SK-N-SH (cell line): ENCODE measurements around the gene SLC15A1. TPM values are rescaled to one million over a fixed set of nuclear protein-coding genes. Genes with fewer than 3 reads are reported as not detected.

ENCODE experiments used
- CTCF ChIA-PET: fragments of 300-600, 350-600 bp; formaldehyde crosslinking; extraction: SDS; loops from one replicate; lab custom pipeline; 2021; lab: Yijun Ruan, JAX
- POLR2A ChIA-PET: fragments of 350-600 bp; sonication (Branson Sonifier 250); formaldehyde crosslinking; extraction: SDS; loops from one replicate; lab custom pipeline; 2020; ENCODE audit warnings: antibody characterized with exemption, inconsistent platforms; lab: Yijun Ruan, JAX
- DNase-seq: peaks from one replicate; pipeline ENCODE4 v3.0.0; 2012
- H2AFZ ChIP-seq: fragments of 200-600 bp; sonication (generic); 2 replicates; pipeline ENCODE4 v1.8.1; 2016; ENCODE audit warnings: antibody characterized with exemption, mild to moderate bottlenecking, low read depth
- H3F3A ChIP-seq: fragments of 200-600 bp; sonication (generic); replicated peaks from 2 replicates; pipeline ENCODE3; 2016; ENCODE audit warnings: antibody characterized with exemption, mild to moderate bottlenecking; ENCODE audit not compliant: insufficient read depth
- H3K27ac ChIP-seq, 2 experiments: fragments of 200-500 bp in 1 of 2; fragments of 200-600 bp in 1 of 2; sonication (Bioruptor generic) in 1 of 2; sonication (generic), shearing (Covaris generic) in 1 of 2; 2 replicates each; pipeline versions ENCODE4 v1.5.1 to v1.6.1; 2014 to 2016; ENCODE audit warnings: low read depth in 2 of 2, inconsistent platforms in 1 of 2, low read length in 1 of 2, mild to moderate bottlenecking in 1 of 2, mixed read lengths in 1 of 2
- H3K27me3 ChIP-seq: fragments of 200-600 bp; sonication (generic), shearing (Covaris generic); 2 replicates; pipeline ENCODE4 v1.6.1; 2016; ENCODE audit warnings: mixed run types; ENCODE audit not compliant: insufficient read depth
- H3K36me3 ChIP-seq, 2 experiments: fragments of 200-500 bp in 1 of 2; fragments of 200-600 bp in 1 of 2; sonication (Bioruptor generic) in 1 of 2; sonication (generic) in 1 of 2; replicated peaks in 1 of 2; 2 replicates each; pipeline versions ENCODE3 to v1.5.1; 2014 to 2016; ENCODE audit warnings: low read length in 1 of 2, mild to moderate bottlenecking in 1 of 2; ENCODE audit not compliant: insufficient read depth in 2 of 2, control insufficient read depth in 1 of 2
- H3K4me1 ChIP-seq, 2 experiments: fragments of 200-500 bp in 1 of 2; fragments of 200-600 bp in 1 of 2; sonication (Bioruptor generic) in 1 of 2; sonication (generic), shearing (Covaris generic) in 1 of 2; 2 replicates each; pipeline versions ENCODE4 v1.5.1 to v1.6.1; 2014 to 2016; ENCODE audit warnings: low read depth in 1 of 2, low read length in 1 of 2, mixed run types in 1 of 2; ENCODE audit not compliant: insufficient read depth in 2 of 2, control insufficient read depth in 1 of 2
- H3K4me2 ChIP-seq: fragments of 200-600 bp; sonication (generic), shearing (Covaris generic); 2 replicates; pipeline ENCODE4 v1.6.1; 2017; ENCODE audit warnings: mixed run types
- H3K4me3 ChIP-seq, 2 experiments: fragments of 200-500 bp in 1 of 2; fragments of 200-600 bp in 1 of 2; sonication (Bioruptor generic) in 1 of 2; sonication (generic), shearing (Covaris generic) in 1 of 2; 2 replicates each; pipeline versions ENCODE4 v1.5.1 to v1.8.1; 2014 to 2016; ENCODE audit warnings: low read depth in 2 of 2, inconsistent platforms in 1 of 2, low read length in 1 of 2, mild to moderate bottlenecking in 1 of 2, mixed read lengths in 1 of 2, moderate library complexity in 1 of 2
- H3K79me2 ChIP-seq: fragments of 200-600 bp; sonication (generic); 2 replicates; pipeline ENCODE4 v1.8.1; 2017; ENCODE audit warnings: mild to moderate bottlenecking; ENCODE audit not compliant: insufficient read depth
- H3K9ac ChIP-seq: fragments of 200-600 bp; sonication (generic); 2 replicates; pipeline ENCODE4 v1.6.1; 2017; ENCODE audit warnings: mixed run types
- H3K9me2 ChIP-seq: fragments of 200-600 bp; sonication (generic); 2 replicates; pipeline ENCODE4 v1.6.1; 2017; ENCODE audit warnings: mixed run types
- H3K9me3 ChIP-seq: fragments of 200-600 bp; sonication (generic); 2 replicates; pipeline ENCODE4 v1.6.1; 2017; ENCODE audit warnings: mixed run types, mild to moderate bottlenecking, moderate library complexity
- H4K20me1 ChIP-seq: fragments of 200-600 bp; sonication (generic); 2 replicates; pipeline ENCODE4 v1.6.1; 2017; ENCODE audit warnings: mild to moderate bottlenecking, mixed run types; ENCODE audit not compliant: insufficient read depth
- ELF1 ChIP-seq: IDR thresholded peaks from 2 replicates; pipeline ENCODE4 v1.4.0; 2012
- EP300 ChIP-seq, 2 experiments: IDR thresholded peaks; 2 replicates each; pipeline versions ENCODE4 v1.4.0 to v1.6.1; 2012; ENCODE audit warnings: borderline replicate concordance in 1 of 2, low read depth in 1 of 2, low read length in 1 of 2
- IRF3 ChIP-seq: fragments of 150-350 bp; IDR thresholded peaks from 2 replicates; pipeline ENCODE4 v1.6.1; 2016; ENCODE audit warnings: mild to moderate bottlenecking, low read depth, low read length
- PBX3 ChIP-seq: IDR thresholded peaks from 2 replicates; pipeline ENCODE4; 2012
- RAD21 ChIP-seq: IDR thresholded peaks from 2 replicates; pipeline ENCODE4 v1.6.1; 2012; ENCODE audit warnings: mild to moderate bottlenecking, low read length
- SIN3A ChIP-seq: IDR thresholded peaks from 2 replicates; pipeline ENCODE4 v1.6.1; 2012; ENCODE audit warnings: low read depth, mild to moderate bottlenecking, low read length, moderate library complexity, borderline replicate concordance
- YY1 ChIP-seq: IDR thresholded peaks from 2 replicates; pipeline ENCODE4 v1.4.0; 2012; ENCODE audit warnings: low read depth, mild to moderate bottlenecking
- WGBS: methylation state at CpG from one replicate; pipeline ENCODE4 v1.1.6; 2017; ENCODE audit warnings: low lambda C conversion rate; 5-methylcytosine and 5-hydroxymethylcytosine counted together
- polyA plus RNA-seq, 3 experiments: library from polyadenylated mRNA; depleted of rRNA; stranded (reverse); fragments of >200 nt; gene quantifications; 2 replicates each; pipeline ENCODE4 v1.2.3, GENCODE V29; 2012

The SLC15A1 gene
- polyA plus RNA-seq, 1 of the 3 experiments (the other 2 are of a cell fraction): not detected

- no peak for TF ChIP-seq EP300 (IDR thresholded peaks at IDR 0.05; ENCODE audit: borderline replicate concordance in 1 of 2, low read depth in 1 of 2, low read length in 1 of 2)
Observed at GRCh38 chr13:98687319-98687718, 65.2 kb downstream of the SLC15A1 start (continued).

- Histone ChIP-seq H3K27me3 (no peaks in the 10 kb centered on the region; the same call in 1 of the 2 replicates), H4K20me1 (no peaks in the 10 kb centered on the region), H3F3A (no peaks in the 10 kb centered on the region), H2AFZ (no peak overlapping the region), H3K4me2 (no peak overlapping the region), H3K79me2 (no peaks in the 10 kb centered on the region), H3K9me3 (no peaks in the 10 kb centered on the region), H3K27ac (no peak overlapping the region), H3K9me2 (no peaks in the 10 kb centered on the region), H3K4me3 (no peak overlapping the region), H3K9ac (no peak overlapping the region), H3K4me1 (peaks cover 0 to 9% of the 10 kb centered on the region in 2 experiments; a peak in 1 of 4 replicates), H3K36me3 (no peaks in the 10 kb centered on the region)
- no peak for DNase-seq
- WGBS: 77% methylated on average over 9 of the region's 9 CpGs
- POLR2A ChIA-PET: no interaction called here
- CTCF ChIA-PET: interaction anchor here (1.4 to 4.0 kb wide), 4 partner anchors 13 to 830 kb away, joined by 4 to 17 read pairs (median 4); no protein-coding TSS in a partner anchor
- TF ChIP-seq YY1 (no peak), SIN3A (no peak), IRF3 (no peak), PBX3 (no peak)
Observed at GRCh38 chr13:98686270-98686669, 66.2 kb downstream of the SLC15A1 start.

- CTCF ChIA-PET: interaction anchor here (0.6 to 4.0 kb wide), 10 partner anchors 12 to 1423 kb away, joined by 3 to 17 read pairs (median 4); no protein-coding TSS in a partner anchor
- WGBS: 40% methylated on average over 2 of the region's 2 CpGs
Observed at GRCh38 chr13:98685146-98685545, 67.3 kb downstream of the SLC15A1 start.

More at GRCh38 chr13:98685146-98685545, 67.3 kb downstream of the SLC15A1 start:
- Histone ChIP-seq H3K4me3 (no peak overlapping the region), H2AFZ (no peak overlapping the region), H3K27me3 (no peaks in the 10 kb centered on the region; the same call in 1 of the 2 replicates), H3F3A (no peaks in the 10 kb centered on the region), H4K20me1 (no peaks in the 10 kb centered on the region), H3K36me3 (no peaks in the 10 kb centered on the region), H3K9me2 (no peaks in the 10 kb centered on the region), H3K9ac (no peak overlapping the region), H3K27ac (no peak overlapping the region), H3K79me2 (no peaks in the 10 kb centered on the region), H3K9me3 (no peaks in the 10 kb centered on the region), H3K4me2 (no peak overlapping the region), H3K4me1 (peaks cover 0 to 3% of the 10 kb centered on the region in 2 experiments; a peak in 1 of 4 replicates)
- POLR2A ChIA-PET: no interaction called here
- no peak for TF ChIP-seq ELF1
- TF ChIP-seq RAD21: peak; percentile 31; the same call in 1 of the 2 replicates
- DNase-seq: no peak
